Measurements from ENCODE around the gene AQP10. TPM values are rescaled to one million over a fixed set of nuclear protein-coding genes. Genes with fewer than 3 reads are reported as not detected.
A peak's percentile ranks its signal among the peaks of the same experiment; 100 is the strongest.
"Not testable (repeated sequence)": the region's sequence is repeated elsewhere in the genome, so short reads cannot be mapped to it uniquely, and the experiment has no call there.

Gene AQP10
- total RNA-seq, 4 donors from 2014 or later = 0.26 TPM; not detected in 3

DNA sequence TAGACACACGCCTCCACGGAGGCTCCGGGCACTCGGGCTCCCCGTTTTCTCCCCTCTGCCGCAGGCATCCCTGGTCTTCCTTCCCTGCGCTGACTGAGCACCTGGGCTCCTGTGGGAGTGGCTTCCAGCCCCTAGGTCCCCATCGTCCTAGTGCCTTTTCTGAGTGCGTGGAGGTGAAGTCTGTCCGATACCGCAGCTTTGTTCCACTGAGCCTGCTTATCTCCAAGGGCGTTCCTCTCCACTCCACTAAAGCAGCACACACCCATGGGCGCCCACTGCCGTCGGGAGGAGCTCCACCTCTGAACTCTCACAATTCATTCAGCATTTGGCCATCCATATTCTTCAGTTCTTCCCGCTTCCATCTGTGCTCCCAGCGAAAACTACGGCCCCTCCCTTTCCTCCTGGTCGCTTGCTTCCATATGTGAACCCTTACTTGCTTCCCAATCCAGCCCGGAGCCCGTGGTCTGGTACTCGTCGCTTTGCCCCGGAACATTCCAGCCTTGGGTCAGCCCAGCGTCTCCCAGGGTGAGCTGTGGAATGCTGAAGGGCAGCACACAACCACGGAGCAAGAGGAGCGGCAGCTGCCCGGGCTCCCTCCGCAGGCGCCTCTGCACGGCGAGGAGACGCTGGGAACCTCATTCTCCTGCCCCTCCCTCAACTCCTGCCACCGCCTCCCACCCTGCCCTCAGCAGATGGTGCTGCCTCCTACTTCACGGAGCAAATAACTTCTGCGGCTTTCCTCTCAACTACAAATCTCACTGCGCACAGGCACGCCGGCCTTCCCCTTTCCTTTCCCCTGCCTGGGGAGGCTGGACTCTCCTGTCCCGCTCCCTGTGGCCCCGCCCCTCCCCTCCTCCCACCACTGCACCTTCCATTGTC, 31.9 kb downstream of the AQP10 start:
- peaks cover 16% of the 10 kb centered on the region for H3K36me3 ChIP-seq
- H3K4me3 ChIP-seq = peak overlapping the region; percentile 47
- peak overlapping the region; percentile 51 for H3K27ac ChIP-seq
- no peak for TF ChIP-seq POLR2AphosphoS5 (IDR thresholded peaks at IDR 0.05)
- no peak for TF ChIP-seq POLR2A (IDR thresholded peaks at IDR 0.05)
- TF ChIP-seq, protein P1, sequence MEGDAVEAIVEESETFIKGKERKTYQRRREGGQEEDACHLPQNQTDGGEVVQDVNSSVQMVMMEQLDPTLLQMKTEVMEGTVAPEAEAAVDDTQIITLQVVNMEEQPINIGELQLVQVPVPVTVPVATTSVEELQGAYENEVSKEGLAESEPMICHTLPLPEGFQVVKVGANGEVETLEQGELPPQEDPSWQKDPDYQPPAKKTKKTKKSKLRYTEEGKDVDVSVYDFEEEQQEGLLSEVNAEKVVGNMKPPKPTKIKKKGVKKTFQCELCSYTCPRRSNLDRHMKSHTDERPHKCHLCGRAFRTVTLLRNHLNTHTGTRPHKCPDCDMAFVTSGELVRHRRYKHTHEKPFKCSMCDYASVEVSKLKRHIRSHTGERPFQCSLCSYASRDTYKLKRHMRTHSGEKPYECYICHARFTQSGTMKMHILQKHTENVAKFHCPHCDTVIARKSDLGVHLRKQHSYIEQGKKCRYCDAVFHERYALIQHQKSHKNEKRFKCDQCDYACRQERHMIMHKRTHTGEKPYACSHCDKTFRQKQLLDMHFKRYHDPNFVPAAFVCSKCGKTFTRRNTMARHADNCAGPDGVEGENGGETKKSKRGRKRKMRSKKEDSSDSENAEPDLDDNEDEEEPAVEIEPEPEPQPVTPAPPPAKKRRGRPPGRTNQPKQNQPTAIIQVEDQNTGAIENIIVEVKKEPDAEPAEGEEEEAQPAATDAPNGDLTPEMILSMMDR (IDR thresholded peaks at IDR 0.05) = no peak
- TF ChIP-seq EP300 (IDR thresholded peaks at IDR 0.05) = no peak
- peak in 1 of 2 donors; percentile 85 for DNase-seq (ENCODE audit: low spot score in 2 of 2)
- H3K4me1 ChIP-seq = peaks cover 38% of the 10 kb centered on the region
- H3K9me3 ChIP-seq = no peaks in the 10 kb centered on the region
- WGBS = under 1% methylated on average over 40 of the region's 41 CpGs
- no peaks in the 10 kb centered on the region for H3K27me3 ChIP-seq

DNA sequence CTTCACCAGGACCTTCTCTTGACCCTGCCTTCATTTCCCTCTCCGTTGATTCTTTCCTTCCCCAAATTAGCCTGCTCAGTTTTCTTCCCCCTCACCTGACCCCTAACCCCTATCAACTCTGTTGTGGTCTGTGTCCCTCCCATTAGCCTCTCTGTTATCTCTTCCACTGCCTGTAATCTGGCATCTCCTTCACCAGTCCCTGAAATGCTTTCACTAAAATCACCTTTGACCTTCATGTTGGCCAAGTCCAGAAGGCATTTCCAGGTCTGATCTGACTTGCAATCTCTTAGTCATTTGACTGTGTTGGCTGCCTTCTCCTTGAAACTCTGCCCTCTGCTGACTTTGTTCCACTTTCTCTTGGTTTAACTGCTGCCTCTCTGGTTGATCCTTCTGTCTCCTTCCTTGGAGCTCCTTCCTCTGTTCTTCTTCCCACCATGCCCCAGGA, 32.6 kb downstream of the AQP10 start:
- Histone ChIP-seq H3K36me3 (peaks cover 12% of the 10 kb centered on the region), H3K4me1 (peaks cover 38% of the 10 kb centered on the region), H3K4me3 (peak overlapping the region; percentile 47), H3K27me3 (no peaks in the 10 kb centered on the region), H3K27ac (peak overlapping the region; percentile 51), H3K9me3 (no peaks in the 10 kb centered on the region)
- TF ChIP-seq EP300 (IDR thresholded peaks at IDR 0.05) = no peak
- TF ChIP-seq, protein P1 (IDR thresholded peaks at IDR 0.05) = peak in 1 of 2 donors; percentile 31
- 19% methylated on average over 1 of the region's 1 CpG for WGBS
- DNase-seq (ENCODE audit: low spot score in 2 of 2) = no peak

DNA sequence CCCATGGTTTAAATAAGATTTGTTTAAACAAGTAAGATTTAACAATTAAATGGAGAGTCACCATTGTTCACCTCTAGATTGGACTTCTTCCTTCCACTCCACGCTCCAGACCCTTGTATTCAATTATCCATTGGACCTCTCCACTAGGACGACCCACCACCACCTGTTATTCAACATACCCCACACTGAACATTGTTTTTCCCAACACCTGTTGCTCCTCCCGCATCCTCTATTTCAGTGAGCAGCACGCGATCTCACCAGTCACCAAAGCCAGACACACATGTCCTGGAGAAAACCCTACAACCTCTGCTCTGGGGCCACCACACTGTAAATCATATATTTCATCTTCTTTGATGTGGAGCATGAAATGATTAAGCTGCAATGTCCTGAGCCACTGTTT, 33.1 kb downstream of the AQP10 start:
- Histone ChIP-seq H3K4me1 (peaks cover 38% of the 10 kb centered on the region), H3K9me3 (no peaks in the 10 kb centered on the region), H3K27ac (no peak overlapping the region), H3K27me3 (no peaks in the 10 kb centered on the region), H3K36me3 (peaks cover 7% of the 10 kb centered on the region), H3K4me3 (no peak overlapping the region)
- TF ChIP-seq POLR2A (IDR thresholded peaks at IDR 0.05) (no peak), POLR2AphosphoS5 (IDR thresholded peaks at IDR 0.05) (no peak)
- no peak for DNase-seq (ENCODE audit: low spot score in 2 of 2)
- 92% methylated on average over 5 of the region's 5 CpGs for WGBS

DNA sequence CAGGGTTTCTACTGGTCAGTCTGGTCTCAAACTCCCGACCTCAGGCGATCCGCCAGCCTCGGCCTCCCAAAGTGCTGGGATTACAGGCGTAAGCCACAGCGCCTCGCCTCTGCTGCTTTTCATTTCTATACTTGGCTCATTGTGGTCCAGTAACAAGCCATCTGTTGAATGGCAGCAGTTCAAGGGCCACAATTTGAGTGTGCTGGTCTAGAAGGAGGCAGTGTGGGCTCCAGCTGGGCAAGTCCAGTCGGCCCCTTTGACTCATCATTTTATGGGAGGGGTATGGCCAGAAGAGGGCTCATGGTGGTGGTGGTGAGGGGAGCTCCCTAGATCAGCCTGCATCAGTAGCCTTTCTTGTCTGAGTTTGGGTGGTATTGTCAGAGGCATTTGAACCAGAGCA, 37.6 kb downstream of the AQP10 start:
- 91% methylated on average over 8 of the region's 8 CpGs for WGBS
- H3K36me3 ChIP-seq = no peaks in the 10 kb centered on the region
- TF ChIP-seq, protein P1 (IDR thresholded peaks at IDR 0.05) = no peak
- TF ChIP-seq EP300 (IDR thresholded peaks at IDR 0.05) (no peak), POLR2A (IDR thresholded peaks at IDR 0.05) (no peak), POLR2AphosphoS5 (IDR thresholded peaks at IDR 0.05) (no peak)

DNA sequence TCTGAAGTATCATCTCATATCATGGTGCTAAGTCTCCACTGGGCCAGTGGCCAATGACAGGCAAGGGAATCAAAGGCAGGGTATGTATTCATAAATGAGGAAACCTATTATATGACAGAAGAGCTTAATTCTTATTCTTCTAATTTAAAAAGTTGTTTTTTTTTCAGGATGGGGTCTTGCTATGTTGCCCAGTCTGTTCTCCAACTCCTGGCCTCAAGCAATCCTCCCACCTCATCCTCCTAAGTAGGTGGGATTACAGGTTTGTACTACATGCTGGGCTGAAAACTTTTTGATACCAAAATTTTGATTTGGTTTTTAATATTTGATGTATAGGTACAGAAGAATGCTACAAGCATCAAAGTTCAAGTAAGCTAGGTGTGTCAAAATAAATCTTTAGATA, 39.4 kb downstream of the AQP10 start:
- Histone ChIP-seq H3K36me3 (no peaks in the 10 kb centered on the region), H3K4me1 (peaks cover 15% of the 10 kb centered on the region), H3K27me3 (no peaks in the 10 kb centered on the region), H3K27ac (no peak overlapping the region), H3K9me3 (no peaks in the 10 kb centered on the region), H3K4me3 (no peak overlapping the region)
- TF ChIP-seq POLR2A (IDR thresholded peaks at IDR 0.05) (no peak), POLR2AphosphoS5 (IDR thresholded peaks at IDR 0.05) (no peak), EP300 (IDR thresholded peaks at IDR 0.05) (no peak)
- TF ChIP-seq, protein P1 (IDR thresholded peaks at IDR 0.05) = no peak
- DNase-seq (ENCODE audit: low spot score in 2 of 2) = no peak

More for the DNA sequence above, 37.6 kb downstream of the AQP10 start:
- no peak overlapping the region for H3K27ac ChIP-seq
- peaks cover 20% of the 10 kb centered on the region for H3K4me1 ChIP-seq
- no peaks in the 10 kb centered on the region for H3K27me3 ChIP-seq
- DNase-seq (ENCODE audit: low spot score in 2 of 2) = no peak
- H3K4me3 ChIP-seq = no peak overlapping the region
- H3K9me3 ChIP-seq = no peaks in the 10 kb centered on the region

DNA sequence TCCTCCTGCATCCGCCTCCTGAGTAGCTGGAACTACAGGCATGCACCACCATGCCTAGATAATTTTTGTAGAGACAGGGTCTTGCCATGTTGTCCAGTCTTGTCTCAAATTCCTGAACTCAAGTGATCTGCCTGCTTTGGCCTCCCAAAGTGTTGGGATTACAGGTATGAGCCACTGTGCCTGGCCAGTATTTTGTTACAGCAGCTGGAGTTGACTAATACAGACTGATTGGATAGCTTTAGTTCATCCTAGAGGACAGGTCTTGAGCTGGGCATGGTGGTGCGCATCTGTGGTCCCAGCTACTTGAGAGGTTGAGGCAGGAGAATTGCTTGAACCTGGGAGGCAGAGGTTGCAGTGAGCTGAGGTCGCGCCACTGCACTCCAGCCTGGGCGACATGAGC, 40.0 kb downstream of the AQP10 start:
- not testable (repeated sequence) for DNase-seq (ENCODE audit: low spot score in 2 of 2); H3K4me3 ChIP-seq; H3K36me3 ChIP-seq; H3K9me3 ChIP-seq; H3K27ac ChIP-seq; H3K27me3 ChIP-seq
- 97% methylated on average over 5 of the region's 5 CpGs for WGBS
- H3K4me1 ChIP-seq = peaks cover 10% of the 10 kb centered on the region

Data from suprapubic skin (tissue), 4 donors.